Activated CD8-positive, alpha-beta memory T cell treated with anti-CD3 and anti-CD28 coated beads for 1 hour (primary cell): ENCODE measurements around the gene ARHGEF37.
"Not testable (repeated sequence)": the region's sequence is repeated elsewhere in the genome, so short reads cannot be mapped to it uniquely, and the experiment has no call there.

Source experiments
- DNase-seq, 2 donors: peaks; one replicate each; pipeline ENCODE4 v3.0.0-alpha.2; 2020; ENCODE audit warnings: low read depth in 1 of 2; ENCODE audit errors: extremely low read depth in 1 of 2

The ARHGEF37 gene

DNA sequence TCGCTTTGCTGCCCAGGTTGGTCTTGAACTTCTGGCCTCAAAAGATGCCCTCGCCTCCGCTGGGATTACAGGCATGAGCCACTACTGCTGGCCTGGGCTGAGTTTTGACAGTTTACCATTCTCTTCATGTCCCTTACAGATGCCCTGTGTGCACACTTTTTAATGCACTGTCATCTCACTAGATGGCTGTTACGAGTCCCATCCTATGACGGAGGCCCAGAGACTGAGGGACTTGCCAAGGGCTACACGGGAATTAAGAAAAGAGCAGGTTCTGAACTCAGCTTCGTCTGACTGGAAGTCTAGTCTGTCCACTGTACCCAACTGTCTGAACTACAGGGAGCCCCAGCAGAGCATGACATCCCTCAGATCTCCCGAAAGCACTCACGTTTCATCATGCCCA lies 63.9 kb downstream of the ARHGEF37 start:
- no peak for DNase-seq

DNA sequence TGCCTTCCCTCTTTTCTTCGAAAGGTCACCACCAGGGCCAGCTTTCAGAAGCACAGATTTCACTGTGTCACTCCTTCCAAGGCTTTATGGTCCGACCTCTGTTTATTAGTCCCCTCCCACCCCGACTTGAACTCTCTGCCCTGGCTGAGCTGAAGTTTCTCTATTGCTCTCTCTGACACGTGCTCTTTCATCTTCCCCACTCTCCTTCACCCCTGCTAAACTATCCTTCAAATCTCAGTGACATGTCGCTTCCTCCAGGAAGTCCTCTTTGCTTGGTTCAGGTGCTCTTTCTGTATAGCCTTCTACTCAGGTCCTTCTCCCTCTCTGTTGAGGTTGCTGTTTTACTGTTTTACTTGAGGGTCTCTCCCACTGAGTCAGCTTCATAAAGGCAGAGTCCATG lies 64.4 kb downstream of the ARHGEF37 start:
- DNase-seq: no peak

DNA sequence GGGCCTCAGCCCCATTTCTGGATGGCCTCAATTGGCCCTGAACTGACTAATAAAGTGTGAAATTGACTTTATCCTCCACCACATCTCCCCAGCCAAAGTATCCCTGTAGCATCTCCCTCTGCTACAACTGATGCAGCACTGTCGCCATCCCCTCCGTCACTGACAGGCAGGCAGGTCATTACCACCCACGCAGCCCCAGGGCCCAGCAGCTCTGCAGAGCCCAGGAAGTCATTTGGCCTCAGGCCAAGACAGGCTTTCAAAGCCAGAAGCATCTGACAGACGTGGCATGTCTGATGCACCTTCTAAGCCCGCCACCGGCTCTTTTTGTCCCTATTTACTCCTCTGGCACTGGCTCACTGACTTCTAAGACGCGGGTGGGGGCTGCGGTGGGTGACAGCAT lies 65.3 kb downstream of the ARHGEF37 start:
- DNase-seq: peak; percentile 11 to 49

DNA sequence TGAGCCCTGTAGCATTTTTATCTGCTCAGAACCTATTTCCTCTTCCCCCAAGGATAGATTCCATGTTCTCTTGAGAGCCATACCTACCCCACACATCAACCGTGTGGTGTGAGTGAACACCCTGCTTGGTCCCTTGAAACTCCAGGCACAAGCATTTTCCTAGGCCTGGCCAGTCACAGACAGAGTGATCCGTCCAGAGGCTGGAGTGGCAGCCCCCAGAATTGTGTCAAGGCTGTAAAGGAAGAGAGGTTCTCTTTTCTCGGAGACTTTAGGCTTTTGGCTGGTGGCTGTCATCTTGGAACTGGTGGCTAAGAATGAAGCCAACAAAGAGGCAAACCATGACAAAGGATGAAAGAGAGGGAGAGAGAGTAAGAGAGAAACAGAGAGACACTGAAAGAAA lies 66.0 kb downstream of the ARHGEF37 start:
- DNase-seq: no peak

DNA sequence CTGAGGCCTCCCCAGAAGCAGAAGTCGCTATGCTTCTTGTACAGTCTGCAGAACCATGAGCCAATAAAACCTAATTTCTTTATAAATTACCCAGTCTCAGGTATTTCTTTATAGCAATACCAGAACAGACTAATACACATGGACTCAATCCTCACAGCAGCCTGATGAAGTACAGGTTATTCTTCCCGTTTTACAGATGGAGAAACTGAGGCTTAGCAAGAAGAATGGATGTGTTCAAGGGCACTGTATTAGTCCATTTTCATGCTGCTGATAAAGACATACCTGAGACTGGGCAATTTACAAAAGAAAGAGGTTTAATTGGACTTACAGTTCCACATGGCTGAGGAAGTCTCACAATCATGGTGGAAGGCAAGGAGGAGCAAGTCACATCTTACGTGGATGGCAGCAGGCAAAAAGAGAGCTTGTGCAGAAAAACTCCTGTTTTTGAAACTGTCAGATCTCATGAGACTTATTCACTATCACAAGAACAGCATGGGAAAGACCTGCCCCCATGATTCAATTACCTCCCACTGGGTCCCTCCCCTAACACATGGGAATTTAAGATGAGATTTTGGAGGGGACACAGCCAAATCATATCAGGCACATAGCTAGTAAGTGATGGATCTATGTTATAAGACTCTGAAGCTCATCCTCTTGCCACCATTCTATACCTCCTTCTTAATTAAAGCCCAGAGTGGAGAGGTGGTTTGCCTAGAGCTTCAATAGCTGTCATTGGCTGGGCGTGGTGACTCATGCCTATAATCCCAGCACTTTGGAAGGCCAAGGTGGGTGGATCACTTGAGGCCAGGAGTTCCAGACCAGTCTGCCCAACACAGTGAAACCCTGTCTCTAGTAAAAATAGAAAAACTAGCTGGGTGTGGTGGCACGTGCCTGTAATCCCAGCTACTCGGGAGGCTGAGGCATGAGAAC lies 67.4 kb downstream of the ARHGEF37 start:
- DNase-seq: not testable (repeated sequence)

DNA sequence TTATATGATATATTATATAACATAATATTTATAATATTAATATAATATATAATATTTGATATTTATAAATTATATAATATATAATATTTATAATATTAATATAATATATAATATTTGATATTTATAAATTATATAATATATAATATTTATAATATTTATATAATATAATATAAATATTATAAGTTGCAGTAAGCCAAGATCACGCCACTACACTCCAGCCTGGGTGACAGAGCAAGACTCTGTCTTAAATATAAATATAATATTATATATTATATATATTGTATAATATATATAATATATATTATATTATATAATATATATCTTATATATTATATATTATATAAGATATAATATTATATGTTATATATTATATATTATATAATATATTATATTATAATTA lies 68.4 kb downstream of the ARHGEF37 start:
- DNase-seq: not testable (repeated sequence)

DNA sequence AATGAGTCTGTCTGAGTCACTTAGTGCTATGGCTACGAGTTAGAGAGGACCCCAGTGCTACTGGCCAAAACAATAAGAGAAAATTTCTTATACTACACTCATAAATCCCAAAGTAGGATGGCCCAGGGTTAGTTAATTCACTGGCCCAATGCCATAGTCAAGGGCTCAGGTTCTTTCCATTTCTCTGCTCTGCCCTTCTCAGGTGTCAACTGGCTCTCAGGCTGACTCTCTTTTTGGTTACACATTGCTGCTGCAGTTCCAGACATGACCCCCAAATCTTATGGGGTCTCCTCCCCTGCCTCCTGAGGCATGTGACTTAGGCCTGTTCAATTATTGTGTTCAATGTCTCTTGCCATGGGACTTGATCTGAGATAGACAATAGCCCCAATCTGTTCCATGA lies 70.4 kb downstream of the ARHGEF37 start:
- no peak for DNase-seq

DNA sequence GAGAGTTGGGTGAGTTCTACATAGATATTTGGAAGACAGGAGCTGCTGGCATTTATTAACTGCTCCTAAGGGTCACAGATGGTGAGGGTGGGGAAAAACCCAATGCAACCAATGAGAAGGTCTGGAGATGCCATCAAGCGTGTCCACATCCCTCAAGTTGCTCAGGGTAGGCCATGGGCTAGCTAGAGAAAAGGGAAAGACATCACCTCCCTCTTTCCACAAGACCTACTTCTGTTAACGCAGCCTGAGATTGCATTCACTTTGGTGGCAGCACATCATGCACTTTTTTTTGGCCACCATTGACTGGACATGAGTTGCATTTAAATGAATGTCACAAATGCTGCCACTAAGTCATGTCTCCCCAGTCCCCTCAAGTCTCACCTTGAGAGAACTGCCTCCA lies 71.4 kb downstream of the ARHGEF37 start:
- DNase-seq: no peak

DNA sequence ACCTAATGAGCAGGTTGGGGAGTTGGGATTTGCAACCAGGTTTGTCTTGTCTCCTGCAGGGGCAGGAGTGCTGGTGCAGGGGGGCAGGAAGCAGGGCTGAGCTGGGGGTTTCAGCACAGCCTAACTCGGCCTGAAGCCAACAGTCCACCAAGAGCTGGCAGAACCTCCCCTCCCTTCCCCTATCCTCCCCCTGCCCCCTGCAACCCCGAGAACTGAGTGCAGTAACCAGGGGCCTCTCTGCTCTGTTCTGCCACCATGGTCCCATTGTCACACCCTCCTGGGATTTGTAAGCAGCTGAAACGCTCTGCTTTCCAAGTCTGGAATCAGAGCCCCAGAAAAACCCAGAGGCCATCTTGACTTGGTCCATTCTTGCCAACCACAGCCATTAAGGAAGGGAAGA lies 72.9 kb downstream of the ARHGEF37 start:
- no peak for DNase-seq

DNA sequence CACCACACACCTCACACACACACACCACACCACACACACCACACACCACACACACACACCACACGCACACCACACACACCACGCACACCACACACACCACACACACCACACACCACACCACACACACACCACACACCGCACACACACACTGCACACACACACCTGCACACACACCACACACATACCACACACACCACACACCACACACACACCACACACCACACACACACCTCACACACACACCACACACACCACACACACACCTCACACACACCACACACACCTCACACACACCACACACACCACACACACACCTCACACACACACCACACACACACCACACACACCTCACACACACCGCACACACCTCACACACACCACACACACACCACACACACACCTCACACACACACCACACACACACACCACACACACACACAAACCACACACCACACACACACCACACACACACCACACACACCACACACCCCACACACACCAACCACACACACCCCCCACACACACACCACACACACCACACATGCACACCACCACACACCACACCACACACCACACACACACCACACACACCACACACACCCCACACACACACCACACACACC lies 73.7 kb downstream of the ARHGEF37 start:
- no peak for DNase-seq

DNA sequence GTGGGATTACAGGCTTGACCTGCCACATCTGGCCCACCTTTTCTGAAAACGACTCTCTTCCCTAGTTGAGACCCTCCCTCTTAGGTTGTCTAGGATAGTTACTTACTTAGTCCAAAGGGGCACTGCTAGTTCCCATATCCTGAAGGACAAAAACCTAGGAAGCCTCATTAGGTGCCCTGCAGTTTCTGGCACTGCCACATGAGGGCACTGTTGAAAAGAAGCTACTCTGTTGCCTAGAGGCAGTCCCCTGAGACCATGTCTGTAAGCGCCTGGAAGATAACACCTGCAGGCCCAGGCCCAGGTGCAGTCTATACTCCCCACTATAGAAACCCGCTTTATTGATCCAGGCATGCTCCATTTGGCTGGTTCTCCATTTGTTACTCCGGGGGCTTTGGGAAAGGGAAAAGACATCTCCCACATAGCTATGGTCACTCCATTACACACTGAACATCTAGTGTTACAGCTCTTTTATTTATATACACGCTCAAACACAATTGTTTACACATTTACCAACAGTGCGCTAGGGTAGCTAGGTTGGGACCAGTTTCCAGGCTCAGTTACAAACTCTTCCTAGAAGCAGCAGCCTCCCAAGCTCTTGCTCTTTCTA lies 75.4 kb downstream of the ARHGEF37 start:
- no peak for DNase-seq

DNA sequence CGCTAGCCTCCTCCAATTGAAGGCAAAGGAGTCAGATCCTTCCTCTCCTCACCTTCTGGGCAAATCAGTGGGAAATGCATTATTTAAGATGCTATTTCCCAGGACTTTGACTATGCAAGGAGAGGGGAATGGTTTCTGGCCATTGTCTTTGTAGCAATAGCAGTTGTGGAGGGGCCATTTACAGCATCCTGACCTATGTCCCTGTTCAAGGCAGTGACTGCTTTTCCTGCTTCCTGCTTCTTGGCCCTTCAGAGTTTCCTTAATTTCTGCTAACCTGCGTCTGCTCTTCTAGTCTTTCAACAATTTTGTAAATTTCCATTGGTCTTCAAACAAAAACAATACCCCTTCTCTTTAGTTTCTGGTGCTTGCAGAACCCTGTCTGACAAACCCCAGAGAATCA lies 76.0 kb downstream of the ARHGEF37 start:
- no peak for DNase-seq

DNA sequence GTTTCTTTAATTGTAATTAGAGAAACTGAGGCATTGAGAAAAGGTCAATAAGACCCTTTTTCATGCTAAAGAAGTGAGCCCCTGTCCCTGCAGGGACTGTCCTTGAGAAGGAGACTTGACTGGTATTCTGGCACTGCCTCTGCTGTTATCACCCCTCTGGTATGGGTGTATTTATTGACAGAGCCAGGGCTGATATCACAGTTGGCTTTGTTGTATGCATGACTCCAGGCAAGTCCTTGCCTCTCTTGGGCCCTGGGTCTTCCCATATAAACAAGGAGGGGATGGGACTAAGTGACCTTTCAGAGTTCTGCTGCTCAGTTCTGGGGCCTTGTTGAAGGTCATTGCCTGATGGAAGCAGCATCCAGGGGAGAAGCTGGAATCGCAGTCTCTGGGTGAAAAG lies 77.0 kb downstream of the ARHGEF37 start:
- no peak for DNase-seq

DNA sequence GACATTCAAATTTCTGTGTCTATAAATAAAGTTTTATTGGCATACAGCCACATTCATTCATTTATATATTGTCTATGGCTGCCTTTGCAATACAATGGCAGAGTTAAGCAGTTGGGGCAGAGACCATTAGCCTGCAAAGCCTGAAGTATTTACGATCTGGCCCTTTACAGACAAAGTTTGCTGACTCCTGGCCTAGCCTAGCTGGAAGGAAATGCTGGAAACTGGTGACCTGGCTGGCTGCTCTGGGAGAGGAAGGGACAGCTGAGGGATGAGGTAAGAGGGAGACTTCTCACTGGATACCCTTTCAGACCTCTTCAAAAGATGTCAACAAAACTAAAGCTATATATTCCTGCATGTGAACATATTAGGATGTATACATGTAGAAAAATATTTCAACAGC lies 82.8 kb downstream of the ARHGEF37 start:
- no peak for DNase-seq

DNA sequence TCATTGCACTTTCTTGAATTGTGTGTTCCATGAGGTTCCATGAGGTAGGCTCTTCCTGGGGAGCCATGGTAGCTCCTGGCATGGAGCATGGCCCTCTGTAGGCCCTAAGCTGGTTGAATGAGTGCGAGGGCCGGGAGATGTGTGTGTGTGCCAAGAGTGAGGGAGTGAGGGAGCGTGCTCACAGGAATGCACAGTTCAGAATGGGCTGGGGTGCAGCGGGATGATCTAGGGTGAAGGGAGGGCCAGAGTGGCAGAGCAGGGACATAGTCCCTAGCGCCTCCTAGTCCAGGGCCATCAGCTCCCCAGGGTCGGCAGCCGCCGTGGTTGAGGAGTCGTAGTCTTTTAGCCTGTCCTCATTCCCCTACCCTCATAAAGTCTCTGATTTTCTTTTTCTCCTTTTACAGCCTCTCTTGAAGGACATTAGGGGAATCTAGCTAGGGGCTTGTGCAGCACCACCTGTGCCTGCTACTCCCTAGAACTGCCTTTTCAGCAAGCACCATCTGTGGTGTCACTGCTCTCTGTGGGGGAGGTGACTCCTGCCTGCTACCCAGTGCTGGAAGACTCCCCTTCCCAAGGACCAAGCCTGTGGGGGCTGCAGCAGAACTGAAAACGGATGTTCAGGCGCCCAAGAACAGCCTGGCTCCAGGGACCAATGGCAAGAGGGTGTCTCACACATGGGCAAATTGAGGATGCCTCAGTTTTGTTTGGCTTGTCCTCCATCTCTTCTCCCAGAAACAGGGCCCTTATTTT lies 83.5 kb downstream of the ARHGEF37 start:
- no peak for DNase-seq

DNA sequence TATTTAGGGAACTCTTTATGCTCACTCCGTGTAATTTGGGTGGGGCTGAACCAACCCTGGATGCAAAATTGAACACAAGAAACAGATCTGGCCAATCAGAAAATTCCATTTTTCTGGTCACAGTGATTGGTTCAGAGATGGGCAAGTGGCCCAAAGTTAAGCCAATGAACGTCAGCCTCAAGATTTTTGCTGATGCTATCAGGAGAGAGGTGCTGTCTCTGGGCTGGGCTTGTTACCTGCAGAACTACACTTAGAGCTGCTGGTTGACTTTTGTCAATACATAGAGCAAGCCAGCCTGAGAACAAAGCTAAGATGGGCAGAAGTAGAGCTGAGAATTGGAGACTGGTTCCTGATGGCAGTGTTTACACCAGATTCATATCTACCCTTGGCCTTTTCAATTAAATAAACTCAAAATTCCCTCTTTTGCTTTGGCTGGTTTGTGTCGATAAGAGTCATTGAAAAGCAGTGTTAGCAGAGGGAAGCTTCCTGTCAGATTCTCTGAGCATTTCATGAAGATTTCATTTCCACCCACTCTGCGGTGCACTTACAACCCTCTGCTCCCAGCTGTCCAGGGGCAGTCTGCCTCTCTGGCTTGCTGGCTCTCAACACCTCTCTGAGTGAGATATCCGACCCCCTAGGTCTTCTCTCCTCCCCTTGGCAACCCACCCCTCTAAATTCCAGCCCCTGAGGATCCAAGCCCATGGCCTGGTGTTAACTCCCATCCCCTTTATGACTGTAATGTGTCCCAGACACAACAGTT lies 84.3 kb downstream of the ARHGEF37 start:
- DNase-seq: no peak

DNA sequence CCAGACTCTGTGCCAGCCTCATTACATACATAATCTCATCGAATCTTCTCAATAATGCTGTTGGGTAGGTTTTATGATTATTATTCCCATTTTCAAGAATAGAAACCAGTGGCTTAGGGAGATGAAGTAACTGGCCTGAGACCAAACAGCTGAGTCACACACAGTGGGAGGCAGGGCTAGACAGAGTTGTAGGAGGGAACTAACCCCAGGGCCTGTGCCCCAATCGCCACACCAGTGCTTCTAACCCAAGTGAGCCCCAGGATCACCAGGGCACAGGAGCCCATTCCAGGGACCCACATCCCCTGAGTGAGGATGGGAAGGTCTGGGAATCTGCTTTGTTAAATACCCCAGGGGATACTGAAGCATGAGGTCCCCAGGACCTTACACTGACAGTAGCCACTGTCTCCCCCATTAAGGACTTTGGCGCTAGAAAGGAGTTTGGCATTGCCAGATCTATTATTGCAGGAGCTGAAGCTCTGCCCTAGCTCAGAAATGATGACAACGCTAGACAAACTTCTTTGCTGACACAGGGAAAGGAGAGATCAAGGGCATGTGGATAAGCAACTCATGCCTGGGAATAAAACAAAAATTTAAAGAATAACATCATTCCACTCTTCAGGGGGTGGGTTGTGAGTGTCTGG lies 85.0 kb downstream of the ARHGEF37 start:
- no peak for DNase-seq

DNA sequence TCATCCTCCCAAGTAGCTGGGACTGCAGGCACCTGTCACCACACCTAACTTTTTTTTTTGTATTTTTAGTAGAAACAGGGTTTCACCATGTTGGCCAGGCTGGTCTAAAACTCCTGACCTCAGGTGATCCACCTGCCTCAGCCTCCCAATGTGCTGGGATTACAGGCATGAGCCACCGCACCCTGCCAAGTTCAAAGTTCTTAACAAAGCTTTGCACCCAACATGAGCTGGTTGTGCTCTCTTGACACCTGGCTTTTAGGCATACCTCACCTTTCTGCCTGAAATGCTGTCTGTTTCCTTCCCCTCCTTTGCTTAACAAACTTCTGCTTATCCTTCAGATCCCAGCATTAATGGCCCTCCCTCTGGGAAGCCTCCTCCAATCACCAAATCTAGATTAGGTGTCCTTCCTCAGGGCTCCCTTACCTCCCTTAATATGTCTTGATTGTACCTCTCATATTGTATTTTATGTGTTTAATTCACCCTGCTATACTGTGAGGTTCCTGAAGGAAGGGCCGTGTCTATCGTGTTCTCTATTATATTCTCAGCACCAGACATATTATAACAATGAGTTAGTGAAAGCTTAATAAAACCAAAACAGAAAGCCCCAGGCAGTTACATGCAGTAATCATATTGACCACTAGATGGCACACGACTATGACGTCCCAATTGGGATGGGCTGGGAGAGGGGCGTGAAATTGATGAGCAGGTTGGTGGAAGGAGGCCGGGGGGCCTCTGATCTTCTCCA lies 86.0 kb downstream of the ARHGEF37 start:
- DNase-seq: no peak

DNA sequence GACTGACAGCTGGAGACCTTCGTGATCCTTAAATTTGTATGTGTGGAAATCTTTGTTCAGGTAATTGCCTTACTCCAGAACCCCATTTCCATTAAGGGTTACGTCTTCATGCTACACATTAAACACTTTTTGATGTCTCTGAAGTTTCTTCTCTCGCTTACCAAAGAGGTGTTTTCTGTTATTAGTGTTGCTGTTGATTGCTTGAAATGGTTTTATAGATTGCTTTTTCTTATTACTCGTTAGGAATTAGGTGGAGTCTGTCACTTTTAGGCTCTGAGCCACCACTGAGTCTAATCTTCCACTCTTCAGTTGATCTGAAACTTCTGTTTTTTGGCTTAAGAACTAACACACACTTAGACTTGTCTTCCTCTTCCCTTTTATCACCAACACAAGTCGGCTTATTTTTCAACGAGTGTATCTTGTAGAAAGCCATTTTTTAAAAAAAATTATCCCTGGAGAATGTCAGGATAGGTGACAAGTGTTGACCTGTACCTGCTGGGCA lies 86.6 kb downstream of the ARHGEF37 start:
- no peak for DNase-seq
